CD14-positive monocyte (primary cell): Measurements from ENCODE around the gene NCOR2. TPM values are rescaled to one million over a fixed set of nuclear protein-coding genes. Genes with fewer than 3 reads are reported as not detected.

ENCODE experiments used
- DNase-seq, 3 donors: peaks; one replicate each; pipeline ENCODE4 v3.0.0-alpha.2; 2011 to 2022
- H2AFZ ChIP-seq: 2 replicates; pipeline ENCODE4 v1.6.0; 2012; ENCODE audit warnings: mild to moderate bottlenecking, low read depth, low read length, inconsistent platforms; ENCODE audit not compliant: insufficient read depth, poor library complexity, severe bottlenecking
- H3K27ac ChIP-seq, 2 donors: 1 replicate in 1 of 2; 2 replicates in 1 of 2; pipeline ENCODE4 v1.5.1; 2012 to 2013; ENCODE audit warnings: low read length in 2 of 2, control low read depth in 1 of 2, inconsistent platforms in 1 of 2, low read depth in 1 of 2, mild to moderate bottlenecking in 1 of 2
- H3K27me3 ChIP-seq, 2 donors: one replicate each; pipeline versions ENCODE4 v1.6.0 to v1.6.1; 2011 to 2013; ENCODE audit warnings: low read length in 2 of 2; ENCODE audit not compliant: control insufficient read depth in 2 of 2, insufficient read depth in 2 of 2
- H3K36me3 ChIP-seq, 2 donors: replicated peaks in 1 of 2; 1 replicate in 1 of 2; 2 replicates in 1 of 2; pipeline versions ENCODE4 v1.5.1 to v1.6.1; 2012 to 2013; ENCODE audit warnings: low read length in 2 of 2, control low read depth in 1 of 2, inconsistent platforms in 1 of 2, mild to moderate bottlenecking in 1 of 2; ENCODE audit not compliant: insufficient read depth in 2 of 2, control insufficient read depth in 1 of 2
- H3K4me1 ChIP-seq, 2 donors: 1 replicate in 1 of 2; 2 replicates in 1 of 2; pipeline versions ENCODE4 v1.5.1 to v1.6.1; 2012 to 2013; ENCODE audit warnings: low read length in 2 of 2, control low read depth in 1 of 2, inconsistent platforms in 1 of 2, mild to moderate bottlenecking in 1 of 2, moderate library complexity in 1 of 2; ENCODE audit not compliant: insufficient read depth in 2 of 2, control insufficient read depth in 1 of 2
- H3K4me2 ChIP-seq: replicated peaks from 2 replicates; pipeline ENCODE3; 2012; ENCODE audit warnings: low read length, moderate library complexity, mild to moderate bottlenecking; ENCODE audit not compliant: poor library complexity, severe bottlenecking; ENCODE audit errors: extremely low read depth
- H3K4me3 ChIP-seq, 3 experiments: fragments of 200-600 bp in 1 of 3; sonication (generic) in 1 of 3; replicated peaks in 1 of 3; 1 replicate in 2 of 3; 2 replicates in 1 of 3; pipeline ENCODE4 v1.5.1; 2011 to 2013; ENCODE audit warnings: low read length in 3 of 3, mild to moderate bottlenecking in 3 of 3, control low read depth in 2 of 3, low read depth in 2 of 3, inconsistent platforms in 1 of 3, moderate library complexity in 1 of 3
- H3K79me2 ChIP-seq: 2 replicates; pipeline ENCODE4 v1.6.0; 2012; ENCODE audit warnings: mild to moderate bottlenecking, control low read depth, inconsistent platforms, low read length, moderate library complexity; ENCODE audit not compliant: insufficient read depth
- H3K9ac ChIP-seq: 2 replicates; pipeline ENCODE4 v1.6.0; 2017; ENCODE audit warnings: low read length, mild to moderate bottlenecking; ENCODE audit not compliant: insufficient read depth, poor library complexity, severe bottlenecking
- H3K9me3 ChIP-seq, 2 donors: replicated peaks in 1 of 2; 1 replicate in 1 of 2; 2 replicates in 1 of 2; pipeline versions ENCODE4 v1.5.1 to v1.6.1; 2012 to 2013; ENCODE audit warnings: low read length in 2 of 2, control low read depth in 1 of 2; ENCODE audit not compliant: control insufficient read depth in 1 of 2, insufficient read depth in 1 of 2
- H4K20me1 ChIP-seq: 2 replicates; pipeline ENCODE4 v1.6.0; 2012; ENCODE audit warnings: mild to moderate bottlenecking, low read length, control low read depth, moderate library complexity; ENCODE audit not compliant: insufficient read depth
- H3K27ac Mint-ChIP-seq, 7 donors: one replicate each; pipeline ENCODE4 v1.8.0; 2020; ENCODE audit warnings: mild to moderate bottlenecking in 7 of 7, mixed read lengths in 7 of 7, moderate library complexity in 6 of 7, inconsistent platforms in 2 of 7
- H3K27me3 Mint-ChIP-seq, 3 donors: one replicate each; pipeline ENCODE4 v1.8.0; 2021 to 2022; ENCODE audit warnings: low read depth in 3 of 3, mild to moderate bottlenecking in 3 of 3, mixed read lengths in 3 of 3, moderate library complexity in 3 of 3, inconsistent platforms in 1 of 3
- H3K36me3 Mint-ChIP-seq, 2 donors: one replicate each; pipeline ENCODE4 v1.8.0; 2020; ENCODE audit warnings: mixed read lengths in 2 of 2, inconsistent platforms in 1 of 2, mild to moderate bottlenecking in 1 of 2
- H3K4me1 Mint-ChIP-seq: one replicate; pipeline ENCODE4 v1.8.0; 2020; ENCODE audit warnings: mild to moderate bottlenecking, mixed read lengths
- H3K4me3 Mint-ChIP-seq, 2 donors: one replicate each; pipeline ENCODE4 v1.8.0; 2020; ENCODE audit warnings: mild to moderate bottlenecking in 2 of 2, mixed read lengths in 2 of 2, moderate library complexity in 1 of 2
- H3K9me3 Mint-ChIP-seq, 7 donors: one replicate each; pipeline ENCODE4 v1.8.0; 2020 to 2022; ENCODE audit warnings: mixed read lengths in 7 of 7, mild to moderate bottlenecking in 6 of 7, moderate library complexity in 6 of 7, inconsistent platforms in 2 of 7
- WGBS: methylation state at CpG from one replicate; pipeline ENCODE4 v1.1.5; 2013; ENCODE audit warnings: missing lambda C conversion rate; ENCODE audit not compliant: insufficient coverage; 5-methylcytosine and 5-hydroxymethylcytosine counted together
- intact Hi-C, 2 donors: fragments of 100-400 bp; cut with micrococcal nuclease; formaldehyde crosslinking; loops; one replicate each; pipeline versions ENCODE4 v1.15.0 to v1.15.1; 2023
- polyA plus RNA-seq, 3 donors: library from polyadenylated mRNA; depleted of rRNA in 1 of 3; unstranded in 2 of 3; stranded (reverse) in 1 of 3; fragments of 300-500 nt in 2 of 3; fragments of >200 nt in 1 of 3; fragmentation: Illumina TruSeq in 2 of 3; gene quantifications; 1 replicate in 2 of 3; 2 replicates in 1 of 3; pipeline ENCODE4 v1.2.3, GENCODE V29; 2012 to 2021
- TF ChIP-seq, protein P1 (sequence below): fragments of 200-600 bp; IDR thresholded peaks from one replicate; pipeline ENCODE4 v1.8.0; 2022; ENCODE audit warnings: antibody characterized with exemption, mild to moderate bottlenecking

The NCOR2 gene
- polyA plus RNA-seq, 3 donors: 4.7 to 46.8 (median 5.5) TPM

GRCh38 chr12:124592050-124592449 is 24.6 kb upstream of the NCOR2 start:
- H3K27me3 ChIP-seq: no peaks in the 10 kb centered on the region
- H3K4me1 ChIP-seq: peaks cover 38 to 55% of the 10 kb centered on the region in 2 donors
- Mint-ChIP-seq H3K27ac (peak overlapping the region; percentile 87 to 99 (median 93)), H3K36me3 (peaks cover 6 to 9% of the 10 kb centered on the region in 2 donors), H3K4me3 (peak overlapping the region; percentile 54 to 67), H3K27me3 (peaks cover 2 to 12% (median 10%) of the 10 kb centered on the region in 3 donors), H3K9me3 (peaks cover 0 to 2% (median 0%) of the 10 kb centered on the region in 7 donors), H3K4me1 (peaks cover 60% of the 10 kb centered on the region)
- H3K36me3 ChIP-seq: no peaks in the 10 kb centered on the region
- H2AFZ ChIP-seq: no peak overlapping the region
- H3K9me3 ChIP-seq: no peaks in the 10 kb centered on the region
- H3K27ac ChIP-seq: peak overlapping the region; percentile 75 to 87
- WGBS: 32% methylated on average over 6 of the region's 6 CpGs
- intact Hi-C loops: loop anchor here in 1 of 2 donors (5.0 kb wide), 1 partner anchor 35 kb away; no protein-coding TSS in a partner anchor
- TF ChIP-seq, protein P1, sequence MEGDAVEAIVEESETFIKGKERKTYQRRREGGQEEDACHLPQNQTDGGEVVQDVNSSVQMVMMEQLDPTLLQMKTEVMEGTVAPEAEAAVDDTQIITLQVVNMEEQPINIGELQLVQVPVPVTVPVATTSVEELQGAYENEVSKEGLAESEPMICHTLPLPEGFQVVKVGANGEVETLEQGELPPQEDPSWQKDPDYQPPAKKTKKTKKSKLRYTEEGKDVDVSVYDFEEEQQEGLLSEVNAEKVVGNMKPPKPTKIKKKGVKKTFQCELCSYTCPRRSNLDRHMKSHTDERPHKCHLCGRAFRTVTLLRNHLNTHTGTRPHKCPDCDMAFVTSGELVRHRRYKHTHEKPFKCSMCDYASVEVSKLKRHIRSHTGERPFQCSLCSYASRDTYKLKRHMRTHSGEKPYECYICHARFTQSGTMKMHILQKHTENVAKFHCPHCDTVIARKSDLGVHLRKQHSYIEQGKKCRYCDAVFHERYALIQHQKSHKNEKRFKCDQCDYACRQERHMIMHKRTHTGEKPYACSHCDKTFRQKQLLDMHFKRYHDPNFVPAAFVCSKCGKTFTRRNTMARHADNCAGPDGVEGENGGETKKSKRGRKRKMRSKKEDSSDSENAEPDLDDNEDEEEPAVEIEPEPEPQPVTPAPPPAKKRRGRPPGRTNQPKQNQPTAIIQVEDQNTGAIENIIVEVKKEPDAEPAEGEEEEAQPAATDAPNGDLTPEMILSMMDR: no peak
- peak overlapping the region; percentile 58 for H3K4me2 ChIP-seq
- H3K4me3 ChIP-seq: peak overlapping the region in 1 of 3 experiments; percentile 38
- H4K20me1 ChIP-seq: no peaks in the 10 kb centered on the region
- DNase-seq: peak; percentile 42 to 82 (median 63)
- no peaks in the 10 kb centered on the region for H3K79me2 ChIP-seq
- peak overlapping the region; percentile 63 for H3K9ac ChIP-seq

- H3K9ac ChIP-seq: no peak overlapping the region
- no peaks in the 10 kb centered on the region for H3K9me3 ChIP-seq
- WGBS: no CpG with 5 or more reads among the region's 6 CpGs
- H4K20me1 ChIP-seq: no peaks in the 10 kb centered on the region
- Mint-ChIP-seq H3K27me3 (peaks cover 4 to 12% (median 10%) of the 10 kb centered on the region in 3 donors), H3K36me3 (peaks cover 6 to 9% of the 10 kb centered on the region in 2 donors), H3K4me1 (peaks cover 60% of the 10 kb centered on the region), H3K4me3 (no peak overlapping the region), H3K9me3 (peaks cover 0 to 3% (median 0%) of the 10 kb centered on the region in 7 donors), H3K27ac (no peak overlapping the region)
- H3K36me3 ChIP-seq: no peaks in the 10 kb centered on the region
- H3K27ac ChIP-seq: no peak overlapping the region
- DNase-seq: no peak
- H3K4me2 ChIP-seq: no peak overlapping the region
- intact Hi-C loops: loop anchor here in 1 of 2 donors (5.0 kb wide), 1 partner anchor 37 kb away; no protein-coding TSS in a partner anchor
- peaks cover 38 to 55% of the 10 kb centered on the region in 2 donors for H3K4me1 ChIP-seq
- H3K4me3 ChIP-seq: no peak overlapping the region
- no peaks in the 10 kb centered on the region for H3K27me3 ChIP-seq
- no peaks in the 10 kb centered on the region for H3K79me2 ChIP-seq
- TF ChIP-seq, protein P1: no peak
- H2AFZ ChIP-seq: no peak overlapping the region
These were observed 23.0 kb upstream of the NCOR2 start for GRCh38 chr12:124590447-124590846.
